Fibroblast of the aortic adventitia (primary cell): ENCODE results near the gene TPX2. TPM values are rescaled to one million over a fixed set of nuclear protein-coding genes. Genes with fewer than 3 reads are reported as not detected.
A peak's percentile ranks its signal among the peaks of the same experiment; 100 is the strongest.

Experiments used
- DNase-seq: peaks from one replicate; pipeline ENCODE4 v3.0.0-alpha.2; 2010; ENCODE audit warnings: low read depth
- H3K4me3 ChIP-seq: 2 replicates; pipeline ENCODE4 v1.5.1; 2011; ENCODE audit warnings: low read depth, mild to moderate bottlenecking, control low read depth, low read length, moderate library complexity
- CTCF ChIP-seq: IDR thresholded peaks from 2 replicates; pipeline ENCODE4 v1.5.1; 2011; ENCODE audit warnings: mild to moderate bottlenecking, low read length, control low read depth, inconsistent platforms; ENCODE audit not compliant: insufficient read depth
- total RNA-seq: library from RNA; depleted of rRNA; stranded (reverse); fragments of >200 nt; gene quantifications from 2 replicates; pipeline ENCODE4 v1.2.3, GENCODE V29; 2012; ENCODE audit warnings: low replicate concordance

Gene TPX2
- total RNA-seq, 1 donor: 91.1 TPM

GRCh38 chr20:31758521-31758920 is 19.4 kb downstream of the TPX2 start:
- DNase-seq: no peak
- H3K4me3 ChIP-seq: no peak overlapping the region
- no peak for TF ChIP-seq CTCF

GRCh38 chr20:31758991-31759390 is 19.9 kb downstream of the TPX2 start:
- no peak for DNase-seq

GRCh38 chr20:31759836-31760518 is 20.9 kb downstream of the TPX2 start:
- no peak for TF ChIP-seq CTCF
- no peak for DNase-seq
- no peak overlapping the region for H3K4me3 ChIP-seq

More at GRCh38 chr20:31758991-31759390, 19.9 kb downstream of the TPX2 start:
- H3K4me3 ChIP-seq: no peak overlapping the region
- TF ChIP-seq CTCF: no peak

- no peak overlapping the region for H3K4me3 ChIP-seq
- no peak for TF ChIP-seq CTCF
- DNase-seq: peak; percentile 87
Measured at GRCh38 chr20:31760519-31761240, 21.6 kb downstream of the TPX2 start.

- TF ChIP-seq CTCF: no peak
- no peak overlapping the region for H3K4me3 ChIP-seq
- peak; percentile 90 for DNase-seq
Measured at GRCh38 chr20:31764641-31765305, 25.7 kb downstream of the TPX2 start.

- DNase-seq: no peak
- no peak overlapping the region for H3K4me3 ChIP-seq
- no peak for TF ChIP-seq CTCF
Measured at GRCh38 chr20:31767805-31768204, 28.7 kb downstream of the TPX2 start.
